Activated T-cell treated with anti-CD3 and anti-CD28 coated beads, Interleukin-2, amount 50 U/mL, for 48 hours (primary cell): ENCODE data around the gene TRIP12.
A peak's percentile ranks its signal among the peaks of the same experiment; 100 is the strongest.

Experiments
- DNase-seq, 2 experiments: peaks; one replicate each; pipeline ENCODE4 v3.0.0-alpha.2; 2020

Gene TRIP12

GRCh38 chr2:229920011-229920641 lies 1.7 kb downstream of the TRIP12 start:
- DNase-seq = peak; percentile 44

GRCh38 chr2:229917793-229918192 lies 4.0 kb downstream of the TRIP12 start:
- no peak for DNase-seq

- no peak for DNase-seq
These were observed 7.6 kb downstream of the TRIP12 start for GRCh38 chr2:229914171-229914570.

- no peak for DNase-seq
These were observed 10.9 kb downstream of the TRIP12 start for GRCh38 chr2:229910832-229911412.

- no peak for DNase-seq
These were observed 11.5 kb downstream of the TRIP12 start for GRCh38 chr2:229910147-229910831.

GRCh38 chr2:229909090-229909489 lies 12.7 kb downstream of the TRIP12 start:
- no peak for DNase-seq

GRCh38 chr2:229905601-229906000 lies 16.2 kb downstream of the TRIP12 start:
- DNase-seq = no peak

GRCh38 chr2:229903037-229903436 lies 18.8 kb downstream of the TRIP12 start:
- DNase-seq = no peak

- DNase-seq = no peak
These were observed 20.0 kb downstream of the TRIP12 start for GRCh38 chr2:229901819-229902218.

GRCh38 chr2:229900514-229900913 lies 21.3 kb downstream of the TRIP12 start:
- peak in 1 of 2 experiments; percentile 32 for DNase-seq

GRCh38 chr2:229900012-229900411 lies 21.8 kb downstream of the TRIP12 start:
- DNase-seq = no peak

GRCh38 chr2:229899604-229900003 lies 22.2 kb downstream of the TRIP12 start:
- no peak for DNase-seq

GRCh38 chr2:229896857-229897256 lies 25.0 kb downstream of the TRIP12 start:
- no peak for DNase-seq

GRCh38 chr2:229889023-229889422 lies 32.8 kb downstream of the TRIP12 start:
- DNase-seq = no peak

GRCh38 chr2:229888031-229888430 lies 33.8 kb downstream of the TRIP12 start:
- no peak for DNase-seq

- no peak for DNase-seq
These were observed 34.4 kb downstream of the TRIP12 start for GRCh38 chr2:229887441-229887840.

GRCh38 chr2:229884775-229885699 lies 36.8 kb downstream of the TRIP12 start:
- DNase-seq = no peak

GRCh38 chr2:229882583-229882982 lies 39.2 kb downstream of the TRIP12 start:
- DNase-seq = no peak

- no peak for DNase-seq
These were observed 40.8 kb downstream of the TRIP12 start for GRCh38 chr2:229880892-229881586.

GRCh38 chr2:229879191-229879950 lies 42.4 kb downstream of the TRIP12 start:
- no peak for DNase-seq

GRCh38 chr2:229875549-229875948 lies 46.3 kb downstream of the TRIP12 start:
- DNase-seq = no peak

GRCh38 chr2:229874647-229875046 lies 47.2 kb downstream of the TRIP12 start:
- DNase-seq = no peak
